Measurements from ENCODE around the gene ALPI. TPM values are rescaled to one million over a fixed set of nuclear protein-coding genes. Genes with fewer than 3 reads are reported as not detected.
"Not testable (repeated sequence)": the region's sequence is repeated elsewhere in the genome, so short reads cannot be mapped to it uniquely, and the experiment has no call there.

The ALPI gene
- total RNA-seq (ENCODE audit: unreplicated experiment): not detected
- long read RNA-seq: 0 reads

- Mint-ChIP-seq H3K27me3 (ENCODE audit: unreplicated experiment) (peaks cover 6% of the 10 kb centered on the region), H3K9me3 (ENCODE audit: unreplicated experiment) (no peaks in the 10 kb centered on the region), H3K27ac (ENCODE audit: unreplicated experiment) (no peak within 1 kb of the TSS), H3K4me1 (ENCODE audit: low read depth, unreplicated experiment) (no peaks in the 10 kb centered on the region), H3K36me3 (ENCODE audit: unreplicated experiment) (no peaks in the 10 kb centered on the region), H3K4me3 (ENCODE audit: unreplicated experiment) (no peak within 1 kb of the TSS)
- no peak for TF ChIP-seq CTCF (IDR thresholded peaks at IDR 0.05; ENCODE audit: partially characterized antibody, unreplicated experiment)
- DNase-seq: no peak
Observed at GRCh38 chr2:232455426-232456255, at the start of gene ALPI. TSS of gene ALPI (plus strand) at chr2:232456153. CDS start at chr2:232456200, 47 bp downstream.

DNA sequence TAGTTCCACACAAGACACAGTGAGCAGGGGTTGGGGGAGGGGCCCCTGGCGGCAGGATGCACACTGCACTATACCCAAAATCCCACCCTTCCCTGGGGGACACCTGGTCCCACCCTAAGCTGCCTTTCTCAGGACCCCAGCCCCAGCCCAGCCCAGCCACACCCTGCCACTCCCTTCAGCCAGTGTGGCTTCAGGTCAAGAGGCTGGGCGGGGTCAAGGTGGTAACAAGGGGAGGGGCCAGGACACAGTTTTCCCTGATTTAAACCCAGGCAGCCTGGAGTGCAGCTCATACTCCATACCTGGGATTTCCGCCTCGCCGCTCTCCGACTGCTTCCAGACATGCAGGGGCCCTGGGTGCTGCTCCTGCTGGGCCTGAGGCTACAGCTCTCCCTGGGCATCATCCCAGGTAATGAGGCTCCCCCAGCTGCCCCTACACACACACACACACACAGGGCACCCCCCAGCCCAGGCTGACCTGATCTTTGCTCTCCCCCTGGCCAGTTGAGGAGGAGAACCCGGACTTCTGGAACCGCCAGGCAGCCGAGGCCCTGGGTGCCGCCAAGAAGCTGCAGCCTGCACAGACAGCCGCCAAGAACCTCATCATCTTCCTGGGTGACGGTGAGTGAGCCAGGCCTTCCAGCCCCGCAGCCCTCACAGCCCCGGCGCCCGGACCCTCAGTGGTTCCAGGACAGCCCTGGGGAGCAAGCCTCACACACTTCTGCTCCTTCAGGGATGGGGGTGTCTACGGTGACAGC lies 49.2 kb upstream of the ALPI start, which contains the start of gene ALPG:
TSS of gene ALPG (plus strand) at position 289 of the 755 bp plus-strand sequence. CDS start at position 340, 51 bp downstream.
- DNase-seq: no peak
- Mint-ChIP-seq H3K27me3 (ENCODE audit: unreplicated experiment) (peaks cover 2% of the 10 kb centered on the region), H3K36me3 (ENCODE audit: unreplicated experiment) (no peaks in the 10 kb centered on the region), H3K4me3 (ENCODE audit: unreplicated experiment) (no peak within 1 kb of the TSS), H3K4me1 (ENCODE audit: low read depth, unreplicated experiment) (no peaks in the 10 kb centered on the region), H3K27ac (ENCODE audit: unreplicated experiment) (no peak within 1 kb of the TSS), H3K9me3 (ENCODE audit: unreplicated experiment) (peaks cover 4% of the 10 kb centered on the region)
- no peak for TF ChIP-seq CTCF (IDR thresholded peaks at IDR 0.05; ENCODE audit: partially characterized antibody, unreplicated experiment)

- not testable (repeated sequence) for DNase-seq; H3K4me1 Mint-ChIP-seq (ENCODE audit: low read depth, unreplicated experiment); H3K27ac Mint-ChIP-seq (ENCODE audit: unreplicated experiment); H3K9me3 Mint-ChIP-seq (ENCODE audit: unreplicated experiment); H3K36me3 Mint-ChIP-seq (ENCODE audit: unreplicated experiment); H3K4me3 Mint-ChIP-seq (ENCODE audit: unreplicated experiment); H3K27me3 Mint-ChIP-seq (ENCODE audit: unreplicated experiment)
Observed at GRCh38 chr2:232407428-232408150, 48.4 kb upstream of the ALPI start.

DNA sequence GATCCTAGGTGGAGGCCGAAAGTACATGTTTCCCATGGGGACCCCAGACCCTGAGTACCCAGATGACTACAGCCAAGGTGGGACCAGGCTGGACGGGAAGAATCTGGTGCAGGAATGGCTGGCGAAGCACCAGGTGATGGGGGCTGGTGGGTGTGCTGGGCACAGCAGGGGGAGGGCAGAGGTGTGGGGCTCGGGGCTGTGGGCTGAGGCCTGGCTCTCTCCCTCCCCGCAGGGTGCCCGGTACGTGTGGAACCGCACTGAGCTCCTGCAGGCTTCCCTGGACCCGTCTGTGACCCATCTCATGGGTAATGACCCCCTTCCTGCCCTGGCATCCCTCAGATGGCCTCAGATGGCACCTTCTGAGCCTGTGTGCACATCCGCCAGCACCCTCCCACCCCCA lies 47.7 kb upstream of the ALPI start:
- H3K27ac Mint-ChIP-seq (ENCODE audit: unreplicated experiment); DNase-seq; H3K27me3 Mint-ChIP-seq (ENCODE audit: unreplicated experiment); H3K4me3 Mint-ChIP-seq (ENCODE audit: unreplicated experiment); H3K4me1 Mint-ChIP-seq (ENCODE audit: low read depth, unreplicated experiment); H3K36me3 Mint-ChIP-seq (ENCODE audit: unreplicated experiment); H3K9me3 Mint-ChIP-seq (ENCODE audit: unreplicated experiment): not testable (repeated sequence)

GRCh38 chr2:232409617-232410016 lies 46.3 kb upstream of the ALPI start:
- not testable (repeated sequence) for H3K9me3 Mint-ChIP-seq (ENCODE audit: unreplicated experiment); H3K27me3 Mint-ChIP-seq (ENCODE audit: unreplicated experiment); H3K36me3 Mint-ChIP-seq (ENCODE audit: unreplicated experiment); H3K27ac Mint-ChIP-seq (ENCODE audit: unreplicated experiment); H3K4me1 Mint-ChIP-seq (ENCODE audit: low read depth, unreplicated experiment); H3K4me3 Mint-ChIP-seq (ENCODE audit: unreplicated experiment); DNase-seq

DNA sequence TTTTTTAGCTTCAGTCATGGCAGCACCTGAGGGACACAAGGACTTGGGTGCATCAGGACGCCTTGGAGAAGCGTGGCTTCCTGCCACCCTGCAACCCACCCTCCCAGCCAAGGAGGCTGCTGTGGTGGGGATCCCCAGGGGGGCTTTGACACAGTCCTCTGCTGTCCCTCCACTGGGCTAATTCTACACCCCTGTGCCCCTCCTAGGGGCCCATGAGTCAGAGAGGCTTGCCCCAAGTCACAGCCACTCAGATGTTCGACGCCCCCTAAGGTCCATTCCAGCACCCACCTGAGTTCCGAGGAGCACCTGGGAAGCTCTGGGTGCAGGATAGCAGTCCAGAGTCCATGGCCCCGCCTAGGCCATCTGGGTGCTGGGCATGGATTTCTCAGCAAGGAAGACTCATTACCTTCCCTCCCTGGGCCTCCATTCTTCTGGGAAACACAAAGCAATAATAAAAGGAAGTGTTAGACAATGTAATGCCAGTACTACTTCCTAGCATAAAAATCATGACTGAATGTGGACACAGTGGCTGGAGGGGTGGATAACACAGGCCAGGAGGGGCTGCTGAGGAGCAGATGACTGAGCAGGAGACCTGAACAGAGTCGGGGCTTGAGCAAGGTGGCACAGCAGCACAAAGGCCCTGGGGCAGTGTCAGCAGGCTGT lies 45.6 kb upstream of the ALPI start:
- Mint-ChIP-seq H3K36me3 (ENCODE audit: unreplicated experiment) (no peaks in the 10 kb centered on the region), H3K27ac (ENCODE audit: unreplicated experiment) (no peak overlapping the region), H3K27me3 (ENCODE audit: unreplicated experiment) (no peaks in the 10 kb centered on the region), H3K4me1 (ENCODE audit: low read depth, unreplicated experiment) (no peaks in the 10 kb centered on the region), H3K4me3 (ENCODE audit: unreplicated experiment) (no peak overlapping the region), H3K9me3 (ENCODE audit: unreplicated experiment) (peaks cover 4% of the 10 kb centered on the region)
- no peak for TF ChIP-seq CTCF (IDR thresholded peaks at IDR 0.05; ENCODE audit: partially characterized antibody, unreplicated experiment)
- no peak for DNase-seq

Measured in glutamatergic neuron (in vitro differentiated cells).